Stimulated activated CD4-positive, alpha-beta T cell treated with anti-CD3 and anti-CD28 coated beads, Interleukin-12 subunit alpha, Interleukin-12 subunit beta, amount 100 ng/mL, for 24 hours (primary cell): Measurements from ENCODE around the gene E2F1.

Experiments
- DNase-seq, 2 experiments: peaks; one replicate each; pipeline ENCODE4 v3.0.0-alpha.2; 2020; ENCODE audit warnings: low read depth in 2 of 2

Gene E2F1

GRCh38 chr20:33672426-33673113, 13.6 kb downstream of the E2F1 start:
- no peak for DNase-seq

- no peak for DNase-seq
Measured at GRCh38 chr20:33671573-33672288, 14.5 kb downstream of the E2F1 start.

GRCh38 chr20:33670715-33671499, 15.3 kb downstream of the E2F1 start:
- DNase-seq, result no peak

DNA sequence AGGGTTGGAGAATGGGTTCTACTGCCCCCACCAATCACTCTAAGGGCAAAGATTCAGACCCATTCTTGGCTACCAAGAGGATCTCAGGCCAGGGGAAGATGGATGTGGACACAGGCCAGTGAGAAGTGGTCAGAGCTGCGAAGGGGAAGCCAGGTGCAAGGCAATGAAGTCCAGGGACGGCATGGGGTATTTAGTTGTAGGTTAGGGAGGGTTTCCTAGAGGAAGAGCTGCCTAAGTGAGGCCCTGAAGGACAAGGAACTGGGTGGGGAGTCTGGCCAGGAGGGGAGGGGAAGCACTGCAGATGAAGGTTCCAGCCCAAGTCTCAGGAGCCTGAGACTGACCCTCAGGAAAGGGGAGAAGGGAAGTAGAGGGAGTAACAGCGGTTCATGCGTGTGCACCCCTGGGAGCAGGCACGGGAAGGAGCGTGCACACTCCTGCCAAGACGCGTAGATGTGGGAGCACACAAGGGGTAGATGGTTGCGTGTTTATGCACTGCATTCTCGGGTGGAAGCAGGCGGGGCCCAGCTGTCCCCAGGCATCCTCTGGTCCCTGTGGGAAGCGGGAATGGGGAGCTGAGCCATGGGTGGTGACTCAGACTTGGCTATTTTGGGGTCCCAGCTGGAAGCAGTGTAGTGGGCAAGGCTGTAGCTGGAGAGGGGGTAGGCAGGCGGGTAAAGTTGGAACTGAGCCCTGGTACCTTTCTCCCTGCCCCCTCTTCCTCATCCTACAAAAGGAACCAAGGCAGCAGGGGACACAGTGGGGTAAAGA, 16.1 kb downstream of the E2F1 start:
- DNase-seq, result no peak

DNA sequence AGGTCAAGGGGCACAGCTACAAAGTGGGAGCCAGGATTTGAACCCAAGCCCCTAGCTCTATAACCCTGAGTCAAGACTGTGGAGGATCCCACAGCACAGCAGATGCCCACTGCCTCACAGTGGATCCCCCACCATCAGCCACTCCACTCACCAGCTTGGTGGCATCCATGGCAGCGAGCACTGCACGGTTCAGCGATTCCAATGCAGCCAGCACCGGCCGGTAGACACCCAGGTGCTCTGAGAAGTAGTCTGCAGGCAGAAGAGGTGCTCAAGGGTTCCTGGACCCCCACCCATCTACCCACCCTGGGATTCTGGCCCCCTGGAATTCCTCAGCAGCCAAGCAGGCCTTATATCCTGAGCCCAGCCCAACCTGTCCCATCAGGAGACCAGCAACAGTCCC, 17.0 kb downstream of the E2F1 start:
- DNase-seq, result no peak

DNA sequence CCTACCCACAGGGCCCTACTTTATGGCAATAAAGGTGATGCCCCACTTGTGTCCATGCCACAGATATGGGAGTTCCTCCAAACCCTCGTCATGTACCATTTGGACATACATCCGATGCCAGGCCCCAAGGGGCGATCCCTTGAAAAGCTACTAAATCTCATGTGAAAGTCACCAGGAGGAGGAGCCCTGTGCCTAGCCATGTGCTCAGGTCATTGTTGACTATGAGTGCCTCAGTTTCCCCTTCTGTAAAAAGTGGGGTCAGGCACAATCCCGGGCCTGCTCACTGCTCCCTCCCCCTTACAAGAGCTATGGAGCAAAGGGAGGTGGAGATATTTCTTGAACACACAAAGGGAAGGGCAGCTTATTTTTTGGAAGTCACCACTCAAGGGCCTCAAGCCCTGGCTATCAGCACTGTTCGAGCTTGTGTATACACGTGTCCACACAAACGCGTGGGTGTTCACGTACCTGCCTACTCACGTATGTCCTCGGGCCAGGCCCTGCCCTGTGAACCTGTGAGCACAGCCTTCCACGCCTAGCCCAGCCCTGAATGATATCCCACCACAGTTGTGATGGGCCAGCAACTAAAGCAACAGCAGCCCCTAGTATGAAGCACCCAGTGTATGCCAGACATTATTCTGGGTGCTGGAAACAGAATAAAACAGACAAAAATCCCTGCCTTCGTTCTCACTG, 17.6 kb downstream of the E2F1 start:
- no peak for DNase-seq

DNA sequence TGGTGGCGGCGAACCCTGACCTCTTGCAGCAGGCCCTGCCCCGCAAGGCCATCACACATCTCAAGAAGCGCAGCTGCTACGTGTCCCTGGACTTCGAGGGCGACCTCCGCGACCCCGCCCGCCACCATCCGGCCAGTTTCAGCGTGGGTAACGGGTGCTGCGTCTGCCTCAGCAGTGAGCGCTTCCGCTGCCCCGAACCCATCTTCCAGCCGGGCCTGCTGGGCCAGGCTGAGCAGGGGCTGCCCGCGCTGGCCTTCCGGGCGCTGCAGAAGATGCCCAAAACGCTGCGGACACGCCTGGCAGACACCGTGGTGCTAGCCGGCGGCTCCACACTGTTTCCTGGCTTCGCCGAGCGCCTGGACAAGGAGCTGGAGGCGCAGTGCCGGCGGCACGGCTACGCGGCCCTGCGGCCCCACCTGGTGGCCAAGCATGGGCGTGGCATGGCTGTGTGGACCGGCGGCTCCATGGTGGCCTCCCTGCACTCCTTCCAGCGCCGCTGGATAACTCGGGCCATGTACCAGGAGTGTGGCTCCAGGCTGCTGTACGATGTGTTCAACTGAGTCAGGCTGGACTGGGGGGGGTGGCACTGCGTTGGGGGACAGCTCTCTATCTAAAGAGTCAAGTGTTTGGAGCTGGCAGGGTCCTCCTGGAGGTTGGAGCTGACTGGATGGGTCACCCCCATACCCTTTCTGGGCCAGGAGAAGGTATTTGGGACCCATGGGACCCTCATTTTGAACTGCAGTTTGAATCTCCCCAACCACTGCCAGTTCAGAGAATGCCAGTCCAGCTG, 18.3 kb downstream of the E2F1 start:
- peak; percentile 59 to 75 for DNase-seq

GRCh38 chr20:33667245-33667675, 18.9 kb downstream of the E2F1 start:
- DNase-seq, result no peak

- DNase-seq, result peak; percentile 71 to 94
Measured at GRCh38 chr20:33666293-33667244, 19.6 kb downstream of the E2F1 start, which contains the start of gene ACTL10. Gene ACTL10, plus strand, starts transcription at chr20:33666943. Its CDS starts 555 bp downstream, at chr20:33667498.

GRCh38 chr20:33664762-33665144, 21.4 kb downstream of the E2F1 start:
- DNase-seq, result no peak

DNA sequence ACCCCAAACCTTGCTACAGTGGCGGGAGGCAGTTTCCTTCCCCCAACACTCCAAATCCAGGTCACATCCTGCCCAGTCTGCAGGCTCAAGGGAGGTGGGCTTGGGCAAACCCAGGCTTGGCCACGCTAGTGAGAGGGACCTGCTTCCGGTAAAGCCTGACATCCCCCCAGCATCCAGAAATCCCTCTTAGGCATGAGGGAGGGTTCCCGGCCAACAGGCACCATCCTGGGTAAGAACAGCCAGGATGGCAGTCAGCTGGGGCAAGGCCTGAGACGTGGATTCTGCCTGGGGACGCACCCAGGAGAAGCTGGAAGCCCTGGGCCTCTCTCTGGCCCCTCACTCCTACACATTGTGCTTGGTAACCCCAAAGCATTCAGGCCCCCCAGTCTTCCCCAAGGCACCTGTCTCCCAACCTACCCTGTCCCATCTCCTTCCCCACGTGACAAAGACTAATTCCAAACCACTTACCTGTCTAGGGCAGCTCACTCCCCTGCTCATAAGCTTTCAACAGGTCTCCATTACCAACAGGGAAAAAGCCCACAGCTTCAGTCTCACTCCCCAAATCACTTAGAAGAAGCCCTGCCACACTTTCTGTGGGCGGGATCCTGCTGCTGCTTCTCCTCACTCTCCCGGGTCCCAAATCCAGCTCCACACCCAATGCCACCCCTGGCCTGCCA, 22.0 kb downstream of the E2F1 start:
- no peak for DNase-seq

GRCh38 chr20:33663161-33664084, 22.8 kb downstream of the E2F1 start:
- DNase-seq, result peak; percentile 56 to 83

GRCh38 chr20:33662172-33662571, 24.0 kb downstream of the E2F1 start, which contains the start of gene C20orf144:
Gene C20orf144, plus strand, starts transcription at chr20:33662327. Its CDS starts 19 bp downstream, at chr20:33662346.
- no peak for DNase-seq

DNA sequence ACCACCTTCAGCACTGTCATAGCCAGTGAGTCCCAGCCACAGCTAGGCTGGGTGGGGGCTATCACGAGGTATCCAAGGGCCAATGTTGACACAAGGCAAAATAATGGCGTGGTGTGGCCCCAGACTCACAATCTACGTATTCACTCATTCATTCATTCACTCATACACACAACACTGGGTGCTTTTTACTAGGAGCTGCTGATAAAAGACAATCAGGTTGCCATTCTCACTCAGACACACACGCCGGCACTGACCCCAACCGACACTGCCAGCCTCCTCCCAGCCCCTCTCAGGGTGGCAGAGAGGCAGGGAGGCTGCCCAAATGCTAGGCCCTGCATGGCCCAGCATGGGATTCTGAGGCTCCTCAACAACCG, 25.5 kb downstream of the E2F1 start:
- no peak for DNase-seq

DNA sequence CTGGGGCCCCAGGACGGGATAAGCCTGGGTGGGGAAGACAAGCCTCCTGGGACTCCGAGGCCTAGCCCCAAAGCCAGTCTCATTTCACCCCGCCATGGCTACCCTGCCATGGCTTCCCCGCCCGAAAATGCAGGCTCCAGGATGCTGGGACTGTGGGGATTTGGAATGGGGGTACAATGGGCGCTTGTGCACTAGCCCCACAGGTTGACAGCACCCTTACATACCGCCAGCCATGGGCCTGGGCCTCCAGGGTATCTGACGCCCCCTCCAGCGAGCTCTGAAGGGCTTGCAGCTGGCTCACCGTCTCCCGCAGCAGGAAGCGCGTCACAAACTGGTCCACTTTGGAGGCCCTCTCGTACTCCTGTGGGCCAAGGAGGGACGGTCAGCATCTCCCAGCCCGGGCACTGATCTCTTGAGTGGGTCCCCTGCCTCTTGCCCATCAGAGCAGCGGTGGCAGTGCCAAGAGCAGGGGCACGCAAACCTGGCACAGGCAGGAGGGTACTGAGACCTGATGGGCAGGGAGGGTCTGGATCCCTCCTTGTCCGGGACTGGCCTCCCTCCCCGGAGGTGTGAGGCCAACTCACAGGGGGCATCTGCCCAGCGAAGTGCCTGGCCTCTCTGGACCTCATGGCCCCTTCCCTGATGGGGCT, 26.0 kb downstream of the E2F1 start:
- DNase-seq, result no peak

GRCh38 chr20:33659341-33660034, 26.7 kb downstream of the E2F1 start:
- no peak for DNase-seq
